B cell (primary cell): ENCODE results near the gene SLC24A3. TPM values are rescaled to one million over a fixed set of nuclear protein-coding genes. Genes with fewer than 3 reads are reported as not detected.

Source experiments
- ATAC-seq: fragments of 200-7000 bp; cut with Tn5 transposase; one replicate; pipeline ENCODE4 v1.10.0; 2021; ENCODE audit warnings: low read depth, mild to moderate bottlenecking, moderate number of reproducible peaks, moderate library complexity
- CTCF ChIA-PET: fragments of 350-600 bp; sonication (Branson Sonifier 250); formaldehyde crosslinking; loops from one replicate; lab custom pipeline; 2021; ENCODE audit warnings: antibody characterized with exemption, inconsistent platforms; lab: Charles Lee
- POLR2A ChIA-PET: fragments of 350-600 bp; sonication (Branson Sonifier 250); formaldehyde crosslinking; loops from one replicate; lab custom pipeline; 2021; ENCODE audit warnings: antibody characterized with exemption; lab: Charles Lee
- DNase-seq: peaks from one replicate; pipeline ENCODE4 v3.0.0; 2013
- H2AFZ ChIP-seq: 2 replicates; pipeline ENCODE4 v1.6.1; 2012; ENCODE audit warnings: mild to moderate bottlenecking, low read depth, low read length; ENCODE audit not compliant: insufficient read depth, poor library complexity, severe bottlenecking
- H3K27ac ChIP-seq, 2 donors: 1 replicate in 1 of 2; 2 replicates in 1 of 2; pipeline ENCODE4 v1.5.1; 2012 to 2013; ENCODE audit warnings: low read length in 2 of 2, mild to moderate bottlenecking in 2 of 2, moderate library complexity in 1 of 2
- H3K27me3 ChIP-seq, 4 experiments: fragments of 200-600 bp in 1 of 4; sonication (generic) in 1 of 4; replicated peaks in 1 of 4; 1 replicate in 2 of 4; 2 replicates in 2 of 4; pipeline versions ENCODE4 v1.6.1 to v1.7.0; 2013 to 2016; ENCODE audit warnings: low read length in 3 of 4, mild to moderate bottlenecking in 2 of 4, mixed read lengths in 1 of 4, moderate library complexity in 1 of 4; ENCODE audit not compliant: insufficient read depth in 4 of 4, control insufficient read depth in 3 of 4; ENCODE audit errors: control extremely low read depth in 1 of 4
- H3K36me3 ChIP-seq, 2 experiments: replicated peaks in 1 of 2; 1 replicate in 1 of 2; 2 replicates in 1 of 2; pipeline versions ENCODE4 v1.6.1 to v1.7.1; 2013; ENCODE audit warnings: low read length in 1 of 2; ENCODE audit not compliant: insufficient read depth in 2 of 2, control insufficient read depth in 1 of 2; ENCODE audit errors: control extremely low read depth in 1 of 2, extremely low read depth in 1 of 2
- H3K4me1 ChIP-seq, 2 donors: fragments of 200-600 bp in 1 of 2; sonication (generic) in 1 of 2; 1 replicate in 1 of 2; 2 replicates in 1 of 2; pipeline versions ENCODE4 v1.5.1 to v1.6.1; 2013 to 2017; ENCODE audit warnings: low read length in 2 of 2; ENCODE audit not compliant: control insufficient read depth in 2 of 2, insufficient read depth in 2 of 2
- H3K4me2 ChIP-seq: replicated peaks from 2 replicates; pipeline ENCODE3; 2012; ENCODE audit warnings: mild to moderate bottlenecking, low read depth, low read length; ENCODE audit not compliant: poor library complexity, severe bottlenecking
- H3K4me3 ChIP-seq, 5 experiments: fragments of 200-600 bp in 1 of 5; sonication (generic) in 1 of 5; 1 replicate in 3 of 5; 2 replicates in 2 of 5; pipeline versions ENCODE4 v1.5.1 to v1.7.0; 2011 to 2016; ENCODE audit warnings: low read length in 4 of 5, mild to moderate bottlenecking in 4 of 5, low read depth in 2 of 5, control low read depth in 1 of 5, moderate library complexity in 1 of 5; ENCODE audit not compliant: insufficient read depth in 1 of 5; ENCODE audit errors: control extremely low read depth in 1 of 5, extremely low read depth in 1 of 5
- H3K79me2 ChIP-seq: fragments of 200-600 bp; sonication (generic); one replicate; pipeline ENCODE4 v1.6.0; 2016; ENCODE audit warnings: low read length; ENCODE audit not compliant: control insufficient read depth, insufficient read depth
- H3K9ac ChIP-seq: fragments of 200-600 bp; sonication (generic); 2 replicates; pipeline ENCODE4 v1.6.1; 2017; ENCODE audit warnings: mild to moderate bottlenecking, low read length, moderate library complexity
- H3K9me3 ChIP-seq, 3 donors: one replicate each; pipeline versions ENCODE4 v1.6.1 to v1.7.1; 2013; ENCODE audit warnings: low read length in 2 of 3; ENCODE audit not compliant: control insufficient read depth in 2 of 3, insufficient read depth in 1 of 3; ENCODE audit errors: control extremely low read depth in 1 of 3
- H4K20me1 ChIP-seq: 2 replicates; pipeline ENCODE4 v1.6.0; 2012; ENCODE audit warnings: mild to moderate bottlenecking, low read length; ENCODE audit not compliant: insufficient read depth, control insufficient read depth, poor library complexity, severe bottlenecking
- H3K27ac Mint-ChIP-seq: one replicate; pipeline ENCODE4 v1.8.0; 2021; ENCODE audit warnings: mixed read lengths
- H3K27me3 Mint-ChIP-seq: one replicate; pipeline ENCODE4 v1.8.0; 2021; ENCODE audit warnings: mixed read lengths
- H3K4me1 Mint-ChIP-seq: one replicate; pipeline ENCODE4 v1.8.0; 2021; ENCODE audit warnings: mixed read lengths
- H3K4me3 Mint-ChIP-seq: one replicate; pipeline ENCODE4 v1.8.0; 2021; ENCODE audit warnings: mixed read lengths
- H3K9me3 Mint-ChIP-seq: one replicate; pipeline ENCODE4 v1.8.0; 2022; ENCODE audit warnings: mixed read lengths; ENCODE audit not compliant: insufficient read depth
- CTCF ChIP-seq: fragments of 200-600 bp; IDR thresholded peaks from one replicate; pipeline ENCODE4 v1.8.0; 2022; ENCODE audit warnings: antibody characterized with exemption, mild to moderate bottlenecking
- EZH2 ChIP-seq: IDR thresholded peaks from 2 replicates; pipeline ENCODE4 v1.6.1; 2012; ENCODE audit warnings: borderline replicate concordance, low read depth, mild to moderate bottlenecking, moderate library complexity, low read length; ENCODE audit not compliant: insufficient read depth, poor library complexity, severe bottlenecking
- WGBS: methylation state at CpG from one replicate; pipeline ENCODE4 v1.1.5; 2013; ENCODE audit warnings: missing lambda C conversion rate; ENCODE audit not compliant: insufficient coverage; 5-methylcytosine and 5-hydroxymethylcytosine counted together
- intact Hi-C: fragments of 100-400 bp; cut with micrococcal nuclease; formaldehyde crosslinking; loops from one replicate; pipeline ENCODE4 v1.10.0; 2022
- polyA plus RNA-seq: library from polyadenylated mRNA; depleted of rRNA; stranded (reverse); fragments of >200 nt; gene quantifications from 2 replicates; pipeline ENCODE4 v1.2.3, GENCODE V29; 2012
- total RNA-seq, 2 donors: library from RNA; stranded (reverse); fragments of 120-200 nt in 1 of 2; gene quantifications; 1 replicate in 1 of 2; 2 replicates in 1 of 2; pipeline versions ENCODE4 v1.2.3 to v1.2.4, GENCODE V29; 2013 to 2022

Gene SLC24A3
- total and polyA plus RNA-seq, 2 donors (not counting 1 experiment from before 2014, with no cell fraction given): not detected

DNA sequence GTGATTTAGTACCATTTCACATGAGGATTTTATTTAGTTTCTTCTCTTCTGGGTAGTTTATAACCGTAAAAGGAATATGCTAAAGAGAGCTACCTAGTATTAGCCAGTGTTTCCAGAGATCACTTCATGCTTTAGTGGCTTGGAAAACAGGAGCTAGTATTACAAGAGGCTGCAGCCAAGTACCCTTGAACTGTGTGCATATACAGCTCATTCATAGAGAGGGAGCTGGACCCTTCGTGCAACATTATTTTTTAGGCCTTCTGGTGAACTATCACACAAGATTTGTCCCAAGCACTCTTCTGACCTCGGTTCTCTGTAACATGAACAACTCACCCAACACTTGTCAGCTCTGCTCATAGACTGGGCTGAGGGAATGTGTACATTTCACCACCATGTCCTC, 470.7 kb downstream of the SLC24A3 start:
- CTCF ChIA-PET: interaction anchor here (2.7 kb wide), 1 partner anchor 10 kb away, joined by 10 read pairs; no protein-coding TSS in a partner anchor
- Histone ChIP-seq H3K27ac (no peak overlapping the region), H3K36me3 (no peaks in the 10 kb centered on the region), H4K20me1 (no peaks in the 10 kb centered on the region), H3K27me3 (peaks cover 0 to 8% (median 0%) of the 10 kb centered on the region in 4 experiments), H2AFZ (no peak overlapping the region), H3K79me2 (no peaks in the 10 kb centered on the region), H3K9me3 (peaks cover 0 to 2% (median 0%) of the 10 kb centered on the region in 3 donors), H3K4me2 (no peak overlapping the region), H3K4me3 (no peak overlapping the region), H3K9ac (no peak overlapping the region), H3K4me1 (no peaks in the 10 kb centered on the region)
- Mint-ChIP-seq H3K27ac (no peak overlapping the region), H3K9me3 (peaks cover 3% of the 10 kb centered on the region), H3K4me3 (no peak overlapping the region), H3K27me3 (peaks cover 18% of the 10 kb centered on the region), H3K4me1 (no peaks in the 10 kb centered on the region)
- 80% methylated on average over 2 of the region's 3 CpGs for WGBS
- POLR2A ChIA-PET: interaction anchor here (0.6 kb wide), 1 partner anchor 145 kb away, joined by 7 read pairs; no protein-coding TSS in a partner anchor
- no peak for TF ChIP-seq EZH2
- no peak for TF ChIP-seq CTCF
- ATAC-seq (no peak), DNase-seq (no peak)
- intact Hi-C loops: no loop called here

DNA sequence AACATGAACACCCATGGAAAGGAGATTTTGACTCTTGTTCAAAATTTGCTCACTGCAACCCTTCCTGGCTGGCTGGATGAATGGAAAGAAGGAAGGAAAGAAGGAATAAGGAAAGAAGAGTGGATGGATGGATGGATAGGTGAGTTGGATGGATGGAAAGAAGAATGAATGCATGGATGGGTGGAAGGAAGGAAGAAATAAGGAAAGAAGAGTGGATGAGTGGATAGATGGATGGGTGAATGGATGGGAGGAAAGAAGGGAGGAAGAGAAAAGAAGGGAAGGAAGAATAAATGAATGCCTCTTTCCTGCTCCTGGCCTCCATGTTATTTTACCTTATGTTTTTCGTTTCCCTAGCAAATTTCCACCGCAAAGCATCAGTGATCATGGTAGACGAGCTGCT, 471.4 kb downstream of the SLC24A3 start:
- H3K9me3 ChIP-seq: peaks cover 0 to 2% (median 0%) of the 10 kb centered on the region in 3 donors
- ChIA-PET POLR2A (interaction anchor here (0.6 kb wide), 1 partner anchor 432 kb away, joined by 4 read pairs; no protein-coding TSS in a partner anchor), CTCF (no interaction called here)
- H3K27ac ChIP-seq: no peak overlapping the region
- no peak overlapping the region for H3K27ac Mint-ChIP-seq
- no peaks in the 10 kb centered on the region for H3K79me2 ChIP-seq
- DNase-seq: no peak
- H3K36me3 ChIP-seq: no peaks in the 10 kb centered on the region
- intact Hi-C loops: no loop called here
- ATAC-seq: no peak
- H3K9me3 Mint-ChIP-seq: peaks cover 3% of the 10 kb centered on the region
- H3K4me1 Mint-ChIP-seq: no peaks in the 10 kb centered on the region
- H3K4me3 ChIP-seq: no peak overlapping the region
- no peak overlapping the region for H3K9ac ChIP-seq
- H4K20me1 ChIP-seq: no peaks in the 10 kb centered on the region
- H2AFZ ChIP-seq: no peak overlapping the region
- no peak overlapping the region for H3K4me3 Mint-ChIP-seq
- H3K4me1 ChIP-seq: no peaks in the 10 kb centered on the region
- TF ChIP-seq CTCF (no peak), EZH2 (no peak)
- no peak overlapping the region for H3K4me2 ChIP-seq
- H3K27me3 Mint-ChIP-seq: peaks cover 18% of the 10 kb centered on the region
- peaks cover 0 to 8% (median 0%) of the 10 kb centered on the region in 4 experiments for H3K27me3 ChIP-seq
- WGBS: 94% methylated on average over 3 of the region's 3 CpGs
